Upper lobe of right lung (tissue), 1 donor: ENCODE results near the gene S100A5. TPM values are rescaled to one million over a fixed set of nuclear protein-coding genes. Genes with fewer than 3 reads are reported as not detected.
A peak's percentile ranks its signal among the peaks of the same experiment; 100 is the strongest.

ENCODE experiments used
- ATAC-seq: fragments of 200-7000 bp; cut with Tn5 transposase; one replicate; pipeline ENCODE4 v1.9.1; 2020; ENCODE audit warnings: mild to moderate bottlenecking, moderate library complexity
- DNase-seq: peaks from one replicate; pipeline ENCODE4 v3.0.0-alpha.2; 2020
- H3K27ac ChIP-seq: fragments of 200-600 bp; one replicate; pipeline ENCODE4 v1.8.0; 2022
- H3K27me3 ChIP-seq: fragments of 200-600 bp; one replicate; pipeline ENCODE4 v1.8.0; 2022; ENCODE audit warnings: mild to moderate bottlenecking
- H3K36me3 ChIP-seq: fragments of 200-600 bp; one replicate; pipeline ENCODE4 v1.8.0; 2022
- H3K4me1 ChIP-seq: fragments of 200-600 bp; one replicate; pipeline ENCODE4 v1.8.0; 2022
- H3K4me3 ChIP-seq: fragments of 200-600 bp; one replicate; pipeline ENCODE4 v1.8.0; 2022; ENCODE audit warnings: mild to moderate bottlenecking
- H3K9me3 ChIP-seq: fragments of 200-600 bp; one replicate; pipeline ENCODE4 v1.8.0; 2022
- CTCF ChIP-seq: fragments of 200-600 bp; IDR thresholded peaks from one replicate; pipeline ENCODE4 v1.8.0; 2022; ENCODE audit warnings: antibody characterized with exemption
- intact Hi-C: fragments of 100-400 bp; cut with DNase I; formaldehyde crosslinking; loops from one replicate; pipeline ENCODE4 v1.11.0; 2022
- total RNA-seq: library from RNA; stranded (reverse); fragmentation: NEBNext Ultra II Directional; extraction: Animal tissue kit (Norgen Biotek cat#: 25700); gene quantifications from one replicate; pipeline ENCODE4 v1.2.1, GENCODE V29; 2021
- donor health status: DM: no; HTN: yes; CAD: no; lungs with severe emphysema.

S100A5 gene
- total RNA-seq, 1 donor from 2014 or later, result not detected

GRCh38 chr1:153573351-153573750 lies 32.6 kb upstream of the S100A5 start:
- TF ChIP-seq CTCF, result no peak
- intact Hi-C loops, result loop anchor here (5.0 to 10.0 kb wide), 2 partner anchors 51 to 61 kb away; partner anchors contain the start of genes S100A1 and S100A13
- Histone ChIP-seq H3K9me3 (no peaks in the 10 kb centered on the region), H3K4me1 (peaks cover 18% of the 10 kb centered on the region), H3K27ac (peak overlapping the region; percentile 52), H3K4me3 (no peak overlapping the region), H3K36me3 (no peaks in the 10 kb centered on the region), H3K27me3 (no peaks in the 10 kb centered on the region)
- peak; percentile 10 for ATAC-seq
- no peak for DNase-seq

- Histone ChIP-seq H3K9me3 (no peaks in the 10 kb centered on the region), H3K4me1 (peaks cover 25% of the 10 kb centered on the region), H3K36me3 (no peaks in the 10 kb centered on the region), H3K4me3 (no peak overlapping the region), H3K27ac (peak overlapping the region; percentile 52), H3K27me3 (no peaks in the 10 kb centered on the region)
- peak; percentile 88 for TF ChIP-seq CTCF
- peak; percentile 90 for ATAC-seq
- DNase-seq, result peak; percentile 90
- intact Hi-C loops, result loop anchor here (5.0 to 10.0 kb wide), 2 partner anchors 52 to 60 kb away; partner anchors contain the start of genes S100A1 and S100A13
These were observed 31.9 kb upstream of the S100A5 start for GRCh38 chr1:153572569-153573015.

DNA sequence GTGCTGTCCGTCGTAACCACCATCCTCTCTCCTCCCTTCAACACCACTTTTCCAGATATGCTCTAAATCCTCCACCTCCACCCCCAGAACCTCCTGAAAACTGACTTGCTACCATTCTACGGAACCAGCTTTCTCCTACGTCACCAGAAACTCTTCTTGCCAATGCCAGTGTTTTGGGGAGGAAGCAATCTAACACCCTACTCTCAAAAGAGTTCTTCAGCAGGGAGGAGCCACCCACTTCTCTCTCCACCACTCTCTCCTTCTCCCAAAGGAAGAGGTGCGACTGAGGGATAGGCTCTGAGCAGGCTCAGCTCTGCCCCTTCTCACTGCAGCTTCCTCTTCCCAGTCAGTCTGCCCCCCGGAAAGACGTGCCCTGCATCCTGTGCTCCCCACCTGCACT lies 31.0 kb upstream of the S100A5 start:
- Histone ChIP-seq H3K27me3 (no peaks in the 10 kb centered on the region), H3K4me1 (peaks cover 34% of the 10 kb centered on the region), H3K27ac (no peak overlapping the region), H3K36me3 (no peaks in the 10 kb centered on the region), H3K4me3 (no peak overlapping the region), H3K9me3 (no peaks in the 10 kb centered on the region)
- intact Hi-C loops, result loop anchor here (5.0 to 10.0 kb wide), 2 partner anchors 53 to 59 kb away; partner anchors contain the start of genes S100A1 and S100A13
- ATAC-seq (no peak), DNase-seq (no peak)
- no peak for TF ChIP-seq CTCF

- no peak for DNase-seq
- no peaks in the 10 kb centered on the region for H3K9me3 ChIP-seq
- no peaks in the 10 kb centered on the region for H3K27me3 ChIP-seq
- H3K4me3 ChIP-seq, result no peak overlapping the region
- no peak for ATAC-seq
- TF ChIP-seq CTCF, result no peak
- H3K27ac ChIP-seq, result no peak overlapping the region
- H3K4me1 ChIP-seq, result peaks cover 41% of the 10 kb centered on the region
- H3K36me3 ChIP-seq, result no peaks in the 10 kb centered on the region
- intact Hi-C loops, result loop anchor here (5.0 to 10.0 kb wide), 2 partner anchors 54 to 59 kb away; partner anchors contain the start of genes S100A1 and S100A13
These were observed 30.1 kb upstream of the S100A5 start for GRCh38 chr1:153570874-153571273.

DNA sequence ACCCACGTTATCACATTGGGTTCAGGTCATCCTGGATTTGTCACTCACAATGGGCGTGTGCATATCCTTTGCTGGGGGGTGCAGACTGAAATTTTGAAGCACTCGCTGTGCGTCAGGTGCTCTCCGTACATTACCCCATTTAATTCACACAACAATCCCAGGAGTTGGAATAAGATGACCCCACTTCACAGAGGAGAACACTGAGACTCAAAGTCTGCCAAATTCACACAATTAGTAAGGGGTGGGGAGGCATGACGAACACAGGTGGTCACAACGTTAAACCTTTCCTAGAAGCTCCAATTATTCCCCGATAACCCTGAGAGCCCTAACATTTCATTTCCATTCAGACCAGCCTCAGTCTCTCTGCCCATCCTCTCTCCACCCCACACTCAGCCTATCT lies 28.7 kb upstream of the S100A5 start:
- Histone ChIP-seq H3K9me3 (no peaks in the 10 kb centered on the region), H3K4me3 (no peak overlapping the region), H3K27ac (no peak overlapping the region), H3K27me3 (no peaks in the 10 kb centered on the region), H3K36me3 (no peaks in the 10 kb centered on the region), H3K4me1 (peaks cover 50% of the 10 kb centered on the region)
- ATAC-seq (no peak), DNase-seq (no peak)
- intact Hi-C loops, result loop anchor here (5.0 kb wide), 1 partner anchor 37 kb away; no protein-coding TSS in a partner anchor
- TF ChIP-seq CTCF, result no peak
